Transverse colon (tissue), 4 donors: ENCODE measurements around the gene CKLF.
A peak's percentile ranks its signal among the peaks of the same experiment; 100 is the strongest.

Experiments used
- POLR2A ChIP-seq: fragments of 450-650 bp; IDR thresholded peaks from one replicate; pipeline ENCODE4 v1.6.1; 2016; ENCODE audit warnings: antibody characterized with exemption, mild to moderate bottlenecking, moderate library complexity
- POLR2AphosphoS5 ChIP-seq, 3 donors: sonication (generic); formaldehyde crosslinking; IDR thresholded peaks; one replicate each; pipeline ENCODE4 v1.6.1; 2016; ENCODE audit warnings: antibody characterized with exemption in 3 of 3
- TF ChIP-seq, protein P1 (sequence below), 5 experiments: fragments of 200-600 bp in 3 of 5; fragments of 450-650 bp in 2 of 5; sonication (generic) in 3 of 5; IDR thresholded peaks; 1 replicate in 2 of 5; 2 replicates in 3 of 5; pipeline ENCODE4 v1.5.1; 2016 to 2017; ENCODE audit warnings: antibody characterized with exemption in 5 of 5, inconsistent platforms in 3 of 5, mild to moderate bottlenecking in 2 of 5, moderate library complexity in 1 of 5

- no peak for TF ChIP-seq POLR2A
- TF ChIP-seq, protein P1, sequence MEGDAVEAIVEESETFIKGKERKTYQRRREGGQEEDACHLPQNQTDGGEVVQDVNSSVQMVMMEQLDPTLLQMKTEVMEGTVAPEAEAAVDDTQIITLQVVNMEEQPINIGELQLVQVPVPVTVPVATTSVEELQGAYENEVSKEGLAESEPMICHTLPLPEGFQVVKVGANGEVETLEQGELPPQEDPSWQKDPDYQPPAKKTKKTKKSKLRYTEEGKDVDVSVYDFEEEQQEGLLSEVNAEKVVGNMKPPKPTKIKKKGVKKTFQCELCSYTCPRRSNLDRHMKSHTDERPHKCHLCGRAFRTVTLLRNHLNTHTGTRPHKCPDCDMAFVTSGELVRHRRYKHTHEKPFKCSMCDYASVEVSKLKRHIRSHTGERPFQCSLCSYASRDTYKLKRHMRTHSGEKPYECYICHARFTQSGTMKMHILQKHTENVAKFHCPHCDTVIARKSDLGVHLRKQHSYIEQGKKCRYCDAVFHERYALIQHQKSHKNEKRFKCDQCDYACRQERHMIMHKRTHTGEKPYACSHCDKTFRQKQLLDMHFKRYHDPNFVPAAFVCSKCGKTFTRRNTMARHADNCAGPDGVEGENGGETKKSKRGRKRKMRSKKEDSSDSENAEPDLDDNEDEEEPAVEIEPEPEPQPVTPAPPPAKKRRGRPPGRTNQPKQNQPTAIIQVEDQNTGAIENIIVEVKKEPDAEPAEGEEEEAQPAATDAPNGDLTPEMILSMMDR (IDR thresholded peaks at IDR 0.05), result no peak
- peak in 1 of 3 donors; percentile 16 for TF ChIP-seq POLR2AphosphoS5 (IDR thresholded peaks at IDR 0.05)
Observed at GRCh38 chr16:66521951-66522771, 30.2 kb upstream of the CKLF start.
